ENCODE measurements around the gene KBTBD4.

GRCh38 chr11:47552566-47553405 is 26.0 kb downstream of the KBTBD4 start, which contains the start of gene CELF1:
- TF ChIP-seq CTCF (IDR thresholded peaks at IDR 0.05; ENCODE audit: insufficient read depth, low read length, poor library complexity, severe bottlenecking) (peak; percentile 83), EZH2phosphoT487 (conservative IDR thresholded peaks at IDR 0.05; ENCODE audit: low read length) (no peak)
